ENCODE results near the gene AIMP1.

Gene AIMP1

DNA sequence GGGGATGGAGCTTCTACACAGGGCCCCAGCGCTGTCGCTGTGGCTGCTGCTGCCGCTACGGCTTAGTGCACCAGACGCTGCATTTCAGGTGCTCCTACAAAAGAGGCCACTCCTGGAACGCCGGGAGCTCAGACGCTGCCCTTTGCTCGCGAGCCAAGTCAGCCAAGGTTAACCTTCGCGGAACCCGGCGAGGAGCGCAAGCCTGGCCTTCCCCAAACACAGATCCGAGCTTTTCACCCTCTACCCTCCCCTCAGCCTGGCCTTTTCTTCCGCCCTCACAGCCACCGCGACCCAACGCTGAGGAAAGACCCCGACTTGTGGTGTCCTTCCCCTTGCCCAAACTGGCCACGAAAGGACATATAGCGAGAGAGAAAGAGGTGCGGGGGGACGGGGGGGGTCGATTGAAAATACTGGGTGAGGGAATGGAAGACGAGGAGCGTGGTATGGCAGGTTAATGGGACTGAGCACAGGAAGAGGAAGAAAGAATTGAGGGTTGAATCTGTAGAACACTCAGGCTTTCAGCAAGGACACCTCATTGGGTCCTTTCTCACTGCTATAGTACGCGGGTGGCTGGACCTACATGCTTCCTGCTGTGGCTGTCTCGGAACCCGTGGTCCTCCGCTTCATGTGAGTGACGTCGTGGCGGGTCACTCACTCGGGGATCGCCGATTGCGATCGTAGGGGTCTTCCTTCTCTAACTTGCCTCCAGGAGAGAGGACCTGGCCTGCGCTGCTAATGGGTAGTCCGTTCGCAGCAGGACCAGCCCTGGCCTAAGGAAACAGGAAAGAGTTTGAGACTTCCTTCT, at the start of gene AIMP1, which contains the start of gene TBCK:
Gene AIMP1, plus strand, starts transcription at position 583 of the 805 bp plus-strand sequence. CDS start 8,460 bp downstream, outside the sequence.
Gene TBCK, minus strand, starts transcription at position 242 of the 805 bp plus-strand sequence. CDS start 7,249 bp downstream, outside the sequence.
- peak; percentile 89 for DNase-seq (ENCODE audit: low spot score)

DNA sequence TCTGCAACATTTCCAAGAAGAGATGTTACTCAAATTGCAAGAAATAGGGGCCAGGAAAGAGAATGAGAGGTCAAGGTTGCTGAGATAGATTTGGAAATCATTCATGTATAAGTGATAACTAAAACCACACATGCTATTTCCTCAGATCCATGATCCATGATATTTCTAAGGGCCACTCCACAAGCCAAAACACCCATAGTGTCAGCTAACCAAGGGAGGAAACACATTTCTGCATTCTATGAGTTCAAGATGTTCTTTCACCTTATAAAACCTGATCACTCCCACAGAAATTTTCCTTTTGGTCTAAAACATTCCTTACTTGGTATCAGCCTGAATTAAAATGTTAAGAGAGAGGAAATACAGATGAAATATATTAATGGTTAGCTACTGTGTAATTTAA, 47.6 kb upstream of the AIMP1 start:
- no peak for DNase-seq (ENCODE audit: low spot score)

DNA sequence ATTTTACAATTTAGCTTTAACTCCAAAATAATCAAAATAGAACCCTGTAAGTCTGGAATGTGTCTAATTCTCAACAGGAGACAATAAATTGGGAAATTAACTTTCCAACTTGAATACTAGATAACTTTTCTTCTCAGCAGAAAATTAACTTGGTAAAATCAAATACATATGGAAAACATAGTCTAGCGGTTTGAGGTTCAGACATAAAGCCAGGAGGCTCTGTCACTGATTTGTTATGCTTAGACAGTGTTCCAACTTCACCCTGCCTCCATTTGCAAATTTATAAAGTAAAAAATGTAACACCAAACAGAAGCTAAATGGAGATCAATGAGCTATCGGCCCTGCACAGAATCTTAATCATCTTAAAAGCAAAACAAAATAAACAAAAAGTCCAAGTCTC, 46.6 kb upstream of the AIMP1 start:
- no peak for DNase-seq (ENCODE audit: low spot score)

DNA sequence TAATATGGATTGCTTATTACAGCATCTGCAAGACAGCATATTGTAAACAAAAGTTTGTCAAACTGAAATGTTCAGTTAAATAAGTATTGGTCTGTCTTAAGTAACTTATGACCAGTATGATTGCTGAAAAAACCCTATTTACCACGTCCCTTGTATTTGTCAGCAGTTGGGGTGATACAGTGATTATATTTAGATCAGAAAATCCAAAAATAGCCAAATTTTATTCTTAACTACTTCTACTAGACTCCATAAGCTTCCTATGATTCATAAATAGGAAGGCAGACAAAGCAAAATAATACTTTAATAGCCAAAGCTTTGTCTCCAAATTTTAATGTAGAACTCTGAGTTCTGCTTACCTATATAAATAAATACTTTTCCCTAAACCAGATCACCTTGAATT, 45.6 kb upstream of the AIMP1 start:
- DNase-seq (ENCODE audit: low spot score): no peak

DNA sequence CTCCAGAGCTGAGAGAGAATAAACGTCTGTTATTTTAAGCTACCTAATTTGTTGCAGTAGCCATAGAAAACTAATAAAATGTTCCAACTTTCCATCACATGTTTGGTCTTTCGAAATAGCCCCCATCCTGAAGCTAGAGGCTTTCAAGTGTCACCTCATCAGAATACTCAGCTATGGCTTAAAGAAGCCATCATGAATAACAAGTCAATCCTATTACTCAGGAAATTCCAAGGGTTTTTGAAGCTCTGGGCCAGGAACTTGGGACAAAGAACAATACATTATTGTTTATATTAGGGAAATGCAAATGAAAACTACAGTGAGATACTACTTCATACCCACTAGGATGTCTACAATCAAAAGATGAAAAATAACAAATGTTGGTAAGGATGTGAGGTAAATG, 42.5 kb upstream of the AIMP1 start:
- DNase-seq (ENCODE audit: low spot score): no peak

DNA sequence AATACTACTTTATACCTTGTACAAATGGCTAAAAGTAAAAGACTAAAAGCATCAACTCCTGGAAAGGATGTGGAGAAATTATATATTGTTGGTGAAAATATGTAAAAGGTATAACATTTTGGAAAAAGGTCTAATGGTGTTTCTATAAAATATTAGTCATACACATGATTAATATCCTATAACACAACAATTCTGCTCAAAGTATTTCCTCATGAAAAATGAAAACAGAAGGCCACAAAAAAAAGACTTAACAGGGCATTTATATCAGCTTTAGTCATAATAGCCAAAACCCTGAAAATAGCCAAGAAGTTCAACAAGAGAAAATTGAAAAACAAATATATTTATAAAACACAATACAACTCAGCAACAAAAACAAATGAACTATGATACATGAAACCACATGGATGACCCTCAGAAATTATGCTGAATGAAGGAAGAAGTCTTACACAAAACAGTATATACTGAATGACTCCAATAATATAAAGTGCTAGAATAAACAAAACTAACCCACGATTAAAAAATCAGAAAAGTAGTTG, 39.1 kb upstream of the AIMP1 start:
- DNase-seq (ENCODE audit: low spot score): no peak

DNA sequence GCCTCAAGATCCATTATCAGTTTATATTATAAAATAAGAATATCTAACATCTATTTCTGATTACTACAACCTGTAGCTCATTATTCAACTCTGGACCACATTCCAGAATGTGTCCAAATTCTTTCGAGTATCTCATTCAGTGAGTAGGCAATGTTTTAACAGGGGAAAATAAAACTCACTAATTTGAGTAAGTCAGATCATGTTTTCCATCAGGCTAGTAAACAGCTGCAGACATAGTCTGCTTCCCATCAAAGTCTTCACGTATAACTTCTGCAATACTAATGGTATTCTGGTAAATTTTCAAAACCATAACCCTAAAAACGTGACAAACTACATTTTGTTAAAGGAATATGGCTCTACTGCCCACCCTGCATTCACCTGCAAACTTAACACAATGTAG, 32.1 kb upstream of the AIMP1 start:
- DNase-seq (ENCODE audit: low spot score): no peak

DNA sequence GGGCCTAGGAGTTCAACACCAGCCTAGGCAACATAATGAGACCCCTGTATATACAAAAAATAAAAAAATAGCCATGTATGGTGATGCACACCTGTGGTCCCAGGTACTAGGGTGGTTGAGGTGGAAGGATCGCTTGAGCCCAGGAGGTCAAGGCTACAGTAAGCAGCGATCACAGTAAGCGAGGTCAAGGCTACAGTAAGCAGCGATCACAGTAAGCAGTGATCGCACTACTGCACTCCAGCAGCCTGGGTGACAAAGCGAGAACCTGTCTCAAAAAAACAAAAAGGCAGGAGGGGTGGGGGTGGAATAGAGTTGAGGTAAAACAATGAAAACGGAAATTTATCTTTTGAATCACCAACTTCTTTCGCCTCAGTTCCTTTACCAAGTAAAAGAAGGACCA, 29.7 kb upstream of the AIMP1 start:
- no peak for DNase-seq (ENCODE audit: low spot score)

DNA sequence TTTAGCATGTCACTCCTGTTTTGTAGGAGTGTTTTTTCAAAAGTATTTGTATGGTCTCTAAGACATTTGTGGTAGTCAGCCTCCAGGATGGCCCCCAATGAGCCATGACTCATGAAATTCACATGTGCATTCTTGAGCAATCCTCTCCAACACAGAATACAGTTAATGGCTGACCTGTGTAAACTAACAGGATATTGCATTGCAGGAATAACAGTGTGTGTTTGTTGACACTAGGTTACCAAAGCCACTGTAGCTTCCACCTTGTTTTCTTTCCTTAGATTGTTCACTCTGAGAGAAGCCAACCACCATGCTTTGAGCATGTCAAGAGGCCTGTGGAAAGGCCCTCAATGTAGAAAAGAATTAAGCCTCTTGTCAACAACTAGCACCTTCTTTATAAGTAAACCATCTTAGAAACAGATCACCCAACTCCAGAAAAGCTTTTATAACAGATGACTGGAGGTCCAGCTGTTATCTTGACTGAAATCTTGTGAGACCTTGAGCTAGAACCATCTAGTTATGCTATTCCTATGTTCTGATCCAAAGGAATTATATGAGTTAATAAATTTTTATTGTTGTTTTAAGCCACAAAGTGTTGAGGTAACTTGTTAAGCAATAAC, 28.9 kb upstream of the AIMP1 start:
- DNase-seq (ENCODE audit: low spot score): no peak

DNA sequence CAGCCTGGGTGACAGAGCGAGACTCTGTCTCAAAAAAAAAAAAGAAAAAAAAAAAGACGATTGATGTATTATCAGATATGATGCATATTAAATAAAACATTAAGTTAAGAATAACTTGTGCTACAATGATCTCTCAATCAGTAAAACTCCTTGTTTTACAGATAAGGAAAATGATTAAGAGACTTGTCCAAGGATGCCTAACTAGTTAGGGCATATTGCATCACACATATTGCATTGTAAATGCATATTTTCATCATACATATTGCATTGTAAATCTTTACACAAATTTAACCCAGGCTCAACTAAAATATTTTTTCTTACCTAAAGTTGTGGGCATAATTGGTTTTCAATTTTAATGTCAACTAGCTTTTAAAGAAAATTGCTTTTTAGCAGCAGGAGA, 26.6 kb upstream of the AIMP1 start:
- DNase-seq (ENCODE audit: low spot score): no peak

DNA sequence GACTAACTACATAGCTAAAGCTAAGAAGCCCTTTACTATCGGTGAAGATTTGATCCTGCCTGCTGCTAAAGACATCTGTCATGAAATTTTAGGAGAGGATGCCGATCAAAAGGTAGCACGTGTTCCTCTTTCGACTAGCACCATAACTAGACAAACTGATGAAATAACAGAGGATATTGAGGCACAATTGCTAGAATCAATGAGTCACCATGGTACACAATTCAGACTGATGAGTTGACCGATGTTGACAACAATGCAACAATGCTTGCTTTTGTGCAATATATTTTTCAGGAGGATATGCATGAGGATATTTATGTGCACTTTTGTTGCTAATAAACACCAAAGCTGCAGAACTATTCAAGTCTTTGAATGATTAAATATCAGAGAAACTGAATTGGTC, 24.7 kb upstream of the AIMP1 start:
- DNase-seq (ENCODE audit: low spot score): no peak

DNA sequence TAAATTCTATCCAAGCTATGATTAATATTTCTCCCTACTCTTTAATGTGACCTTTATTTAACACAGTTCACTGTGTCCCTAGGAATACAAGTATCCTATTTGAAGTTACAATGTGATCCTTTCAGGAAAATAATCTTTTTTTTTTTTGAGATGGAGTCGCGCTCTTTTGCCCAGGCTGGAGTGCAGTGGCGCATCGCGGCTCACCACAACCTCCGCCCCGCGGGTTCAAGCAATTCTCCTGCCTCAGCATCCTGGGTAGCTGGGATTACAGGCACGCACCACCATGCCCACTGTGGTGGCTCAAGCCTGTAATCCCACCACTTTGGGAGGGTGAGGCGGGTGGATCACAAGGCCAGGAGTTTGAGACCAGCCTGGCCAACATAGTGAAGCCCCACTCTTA, 22.3 kb upstream of the AIMP1 start:
- no peak for DNase-seq (ENCODE audit: low spot score)

DNA sequence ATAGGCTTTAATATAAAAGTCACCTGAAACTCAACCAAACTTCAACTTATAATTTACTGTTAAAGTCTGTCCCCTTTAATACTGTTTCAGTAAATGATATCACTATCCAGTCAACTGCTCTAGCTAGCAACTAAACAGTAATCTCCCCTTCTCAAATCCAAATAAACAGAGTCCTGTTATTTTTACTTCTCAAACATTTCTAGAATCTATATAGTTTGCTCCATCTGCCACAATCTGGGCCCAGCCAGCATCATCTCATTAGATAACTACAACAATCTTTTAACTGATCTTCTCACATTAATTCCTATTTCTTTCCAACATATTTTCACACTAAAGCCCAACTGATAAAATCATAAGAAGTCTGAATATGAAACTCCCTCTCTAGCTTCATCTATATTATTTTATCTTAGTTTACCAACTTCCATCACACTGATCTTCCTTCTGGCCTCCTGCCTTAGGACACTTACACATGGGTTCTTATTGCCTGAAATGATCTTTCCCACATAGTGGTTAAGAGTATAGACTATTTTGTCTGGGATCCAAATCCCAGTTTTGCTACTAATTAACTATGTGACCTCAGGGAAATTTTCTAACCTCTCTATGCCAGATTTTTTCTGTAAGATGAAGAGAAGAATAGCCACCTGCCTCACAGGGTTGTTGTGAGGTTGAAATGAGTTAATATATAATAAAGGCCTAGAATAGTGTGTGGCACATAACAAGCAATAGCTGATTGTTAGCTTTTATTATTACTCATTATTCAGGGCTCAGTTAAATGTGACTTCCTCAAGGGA, 18.9 kb upstream of the AIMP1 start:
- DNase-seq (ENCODE audit: low spot score): no peak

DNA sequence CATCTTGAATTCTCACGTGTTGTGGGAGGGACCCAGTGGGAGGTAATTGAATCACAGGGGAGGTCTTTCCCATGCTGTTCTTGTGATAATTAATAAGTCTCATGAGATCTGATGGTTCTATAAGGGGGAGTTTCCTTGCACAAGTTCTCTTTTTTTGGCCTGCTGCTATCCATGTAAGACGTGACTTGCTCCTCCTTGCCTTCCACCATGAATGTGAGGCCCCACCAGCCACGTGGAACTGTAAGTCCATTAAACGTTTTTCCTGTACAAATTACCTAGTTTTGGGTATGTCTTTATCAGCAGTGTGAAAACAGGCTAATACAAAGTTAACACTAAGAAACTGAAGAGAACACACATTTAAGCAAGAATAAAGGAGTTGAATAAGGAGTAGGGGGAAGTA, 16.4 kb upstream of the AIMP1 start:
- no peak for DNase-seq (ENCODE audit: low spot score)

DNA sequence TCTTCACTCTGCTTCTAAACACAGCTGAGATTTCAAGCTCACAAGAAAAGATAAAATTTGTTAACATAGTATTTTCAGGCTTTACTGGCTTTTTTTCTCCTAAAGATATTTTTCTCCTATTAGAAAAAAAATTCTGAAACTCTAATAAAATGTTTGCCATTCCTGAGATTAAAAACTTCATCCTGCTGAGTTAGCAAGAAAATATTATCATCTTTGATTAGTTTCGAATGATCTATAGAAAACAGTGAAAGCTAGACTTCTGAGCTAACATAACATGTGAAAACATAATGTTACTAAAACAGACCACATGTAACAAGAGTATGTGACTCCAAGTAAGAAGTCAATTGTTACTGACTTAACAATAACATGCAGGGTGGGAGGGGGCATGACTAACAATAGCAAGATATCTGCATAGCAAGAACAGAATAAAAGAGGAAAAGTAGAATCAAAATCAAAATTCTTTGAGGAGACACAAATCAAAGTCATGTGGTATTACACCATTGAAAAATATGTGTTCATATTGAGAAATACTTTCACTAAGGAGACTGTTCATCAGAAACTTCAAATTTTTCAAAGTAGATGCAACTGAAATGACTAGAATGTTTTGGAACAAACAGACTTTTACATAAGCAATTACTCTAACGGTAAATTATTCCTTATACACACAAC, 14.8 kb upstream of the AIMP1 start:
- DNase-seq (ENCODE audit: low spot score): no peak

DNA sequence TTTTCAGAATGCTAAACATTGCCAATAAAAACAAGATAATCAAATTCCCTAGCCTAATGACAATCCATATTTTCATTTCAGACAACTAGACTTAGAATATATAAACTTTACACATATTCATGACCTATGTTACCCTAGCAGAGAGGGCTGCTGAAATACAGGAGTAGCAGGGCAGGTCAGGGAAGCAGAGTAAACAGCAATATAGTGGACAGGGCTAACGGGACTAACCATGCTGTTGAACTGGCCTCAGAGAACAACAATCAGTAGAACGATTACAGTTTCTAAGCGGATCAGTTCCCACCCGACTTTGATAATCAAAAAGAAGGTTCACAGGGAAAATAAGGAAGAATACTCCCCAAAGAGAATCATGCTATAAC, 14.3 kb upstream of the AIMP1 start:
- no peak for DNase-seq (ENCODE audit: low spot score)

DNA sequence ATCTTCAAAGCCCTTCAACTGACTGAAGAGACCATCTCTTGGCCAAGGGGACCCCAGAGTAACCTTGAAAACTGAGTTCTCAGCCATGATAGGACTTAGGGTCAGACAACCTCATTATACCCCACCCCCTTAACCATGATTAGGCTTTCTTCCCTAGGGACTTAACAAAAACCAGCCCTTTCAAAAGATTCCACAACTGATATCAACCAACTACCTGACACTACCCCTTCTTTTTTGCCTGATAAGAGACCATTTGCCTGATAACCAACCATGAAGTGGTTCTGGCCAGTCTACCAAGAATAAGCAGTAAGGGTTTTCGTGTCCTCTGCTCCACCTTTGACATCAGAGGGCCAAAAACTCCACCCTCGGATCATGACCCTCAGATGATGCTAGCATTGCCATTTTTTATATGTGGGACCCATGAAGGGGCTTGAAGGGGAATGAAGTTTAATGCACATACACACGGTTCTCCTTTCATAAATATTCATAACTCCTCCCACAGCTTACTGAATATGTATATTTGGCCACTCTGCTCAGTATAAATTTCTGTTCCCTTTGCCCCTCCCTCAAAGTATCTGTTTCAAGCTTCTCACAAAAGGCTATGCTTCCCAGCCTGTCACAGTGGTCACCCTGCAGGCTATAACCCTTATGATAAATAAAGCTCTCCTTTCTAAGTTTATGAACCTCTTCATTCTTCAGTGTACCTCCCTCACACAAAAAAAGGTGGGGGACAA, 12.6 kb upstream of the AIMP1 start:
- no peak for DNase-seq (ENCODE audit: low spot score)

DNA sequence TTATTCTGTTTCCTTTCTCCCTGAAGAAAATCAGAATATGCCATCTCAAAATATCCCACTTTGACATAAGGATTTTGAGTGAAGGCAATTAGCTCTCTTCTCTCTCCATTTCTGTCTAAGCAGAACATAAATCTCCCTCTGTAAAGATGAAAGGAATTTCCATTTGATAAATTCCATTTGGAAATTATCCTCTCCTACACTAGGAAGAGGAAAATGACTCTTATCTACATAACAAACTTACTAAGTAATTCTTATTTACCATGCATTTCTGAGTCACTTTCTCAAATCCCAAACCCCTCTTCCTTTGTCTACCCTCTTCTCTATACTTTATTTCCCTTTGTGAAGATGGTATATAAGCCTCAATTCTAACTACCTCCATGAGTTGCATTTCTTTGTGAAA, 11.7 kb upstream of the AIMP1 start:
- DNase-seq (ENCODE audit: low spot score): no peak

DNA sequence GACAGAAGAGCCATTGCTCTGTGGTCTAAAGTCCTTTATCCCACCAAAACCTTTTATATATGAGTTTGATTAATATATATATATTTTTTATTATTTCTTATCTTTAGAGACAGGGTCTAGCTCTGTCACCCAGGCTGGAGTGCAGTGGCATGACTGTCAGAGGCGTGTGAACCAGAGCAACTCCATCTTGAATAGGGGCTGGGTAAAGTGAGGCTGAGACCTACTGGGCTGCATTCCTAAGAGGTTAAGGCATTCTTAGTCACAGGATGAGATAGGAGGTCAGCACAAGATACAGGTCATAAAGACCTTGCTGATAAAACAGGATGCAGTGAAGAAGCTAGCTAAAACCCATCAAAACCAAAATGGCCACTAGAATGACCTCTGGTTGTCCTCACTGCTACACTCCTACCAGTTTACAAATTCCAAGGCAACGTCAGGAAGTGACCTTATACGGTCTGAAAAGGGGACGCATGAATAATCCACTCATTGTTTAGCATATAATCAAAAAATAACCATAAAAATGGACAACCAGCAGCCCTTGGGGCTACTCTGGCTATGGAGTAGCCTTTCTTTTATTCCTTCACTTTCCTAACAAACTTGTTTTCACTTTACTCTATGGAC, 10.8 kb upstream of the AIMP1 start:
- DNase-seq (ENCODE audit: low spot score): no peak

DNA sequence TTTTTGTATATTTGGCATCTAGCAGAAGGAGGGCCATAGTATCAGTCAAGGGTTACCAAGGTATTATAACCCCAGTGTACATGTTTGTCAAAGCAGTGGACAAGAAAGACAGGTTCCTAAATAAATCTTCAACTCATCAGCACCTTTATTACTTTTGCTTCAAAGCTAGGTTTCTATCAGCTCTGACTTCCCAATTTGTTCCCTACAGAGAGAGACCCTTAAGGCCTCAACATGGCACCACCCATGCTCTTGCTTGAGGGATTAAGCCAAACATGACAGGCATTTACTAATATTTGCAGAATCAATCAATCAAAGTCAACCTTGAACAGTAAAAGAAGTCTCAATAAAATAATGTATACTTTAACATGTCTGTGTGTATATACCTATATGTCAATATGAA, 9.8 kb upstream of the AIMP1 start:
- no peak for DNase-seq (ENCODE audit: low spot score)

DNA sequence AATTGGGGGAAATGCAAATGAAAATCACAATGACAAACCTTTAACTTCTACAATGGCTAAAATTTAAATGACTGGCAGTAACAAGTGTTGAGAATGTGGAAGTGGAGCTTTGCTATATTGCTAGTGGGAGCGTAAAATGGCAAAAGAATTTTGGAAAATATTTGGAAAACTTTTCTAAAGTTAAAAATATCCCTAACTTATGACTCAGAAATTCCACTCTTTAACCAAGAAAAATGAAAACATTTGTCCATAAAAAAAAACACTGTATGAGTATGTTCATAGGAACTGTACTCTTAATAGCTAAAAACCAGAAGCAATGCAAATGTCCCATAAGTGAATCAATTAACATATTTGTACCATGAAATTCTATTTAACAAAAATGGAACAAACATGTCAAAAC, 4.0 kb upstream of the AIMP1 start:
- no peak for DNase-seq (ENCODE audit: low spot score)
